Sciatic nerve (tissue), 2 donors: ENCODE measurements around the gene BCKDHB. TPM values are rescaled to one million over a fixed set of nuclear protein-coding genes. Genes with fewer than 3 reads are reported as not detected.

Experiments
- ATAC-seq: fragments of 200-7000 bp; cut with Tn5 transposase; one replicate; pipeline ENCODE4 v1.9.1; 2020; ENCODE audit warnings: mild to moderate bottlenecking, moderate library complexity
- DNase-seq: peaks from one replicate; pipeline ENCODE4 v3.0.0-alpha.2; 2020; ENCODE audit warnings: low spot score
- intact Hi-C: fragments of 100-400 bp; cut with DNase I; formaldehyde crosslinking; loops from one replicate; pipeline ENCODE4 v1.14.2; 2022
- total RNA-seq: library from RNA; stranded (reverse); fragmentation: NEBNext Ultra II Directional; extraction: Animal tissue kit (Norgen Biotek cat#: 25700); gene quantifications from one replicate; pipeline ENCODE4 v1.2.1, GENCODE V29; 2021
- donor health status: DM: no; HTN: no; CAD: no.
- donor health status: DM: no; HTN: no; CAD: no.

The BCKDHB gene
- total RNA-seq, 1 donor from 2014 or later: 25.0 TPM

- ATAC-seq (peak; percentile 38), DNase-seq (no peak)
- intact Hi-C loops: no loop called here
Measured at GRCh38 chr6:80144753-80145315, 38.4 kb downstream of the BCKDHB start.

GRCh38 chr6:80145509-80145908, 39.0 kb downstream of the BCKDHB start:
- DNase-seq (no peak), ATAC-seq (peak; percentile 55)
- intact Hi-C loops: no loop called here

GRCh38 chr6:80145921-80146320, 39.5 kb downstream of the BCKDHB start:
- intact Hi-C loops: no loop called here
- ATAC-seq: no peak

GRCh38 chr6:80148220-80148619, 41.7 kb downstream of the BCKDHB start:
- intact Hi-C loops: no loop called here
- ATAC-seq (no peak), DNase-seq (no peak)

More at GRCh38 chr6:80145921-80146320, 39.5 kb downstream of the BCKDHB start:
- DNase-seq: no peak

DNA sequence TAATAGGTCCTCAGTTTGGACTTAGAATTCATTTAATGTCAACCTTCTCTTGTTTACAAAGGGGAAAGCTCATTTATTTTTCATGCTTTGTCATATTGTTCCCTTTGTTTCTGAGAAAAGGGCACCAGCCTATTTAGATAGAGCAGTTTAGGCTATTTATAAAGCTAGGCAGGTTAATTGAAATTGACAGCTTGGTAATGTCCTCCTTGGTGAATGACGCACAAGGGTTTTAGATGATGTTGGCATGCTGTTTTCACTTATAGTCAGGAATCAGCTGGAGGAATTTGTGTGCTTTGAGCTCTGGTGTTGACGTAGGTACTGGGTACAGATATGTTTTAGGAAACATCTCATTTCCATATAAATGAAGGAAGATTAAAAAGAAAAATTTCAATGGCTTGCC, 45.2 kb downstream of the BCKDHB start:
- no peak for DNase-seq
- intact Hi-C loops: no loop called here
- no peak for ATAC-seq

DNA sequence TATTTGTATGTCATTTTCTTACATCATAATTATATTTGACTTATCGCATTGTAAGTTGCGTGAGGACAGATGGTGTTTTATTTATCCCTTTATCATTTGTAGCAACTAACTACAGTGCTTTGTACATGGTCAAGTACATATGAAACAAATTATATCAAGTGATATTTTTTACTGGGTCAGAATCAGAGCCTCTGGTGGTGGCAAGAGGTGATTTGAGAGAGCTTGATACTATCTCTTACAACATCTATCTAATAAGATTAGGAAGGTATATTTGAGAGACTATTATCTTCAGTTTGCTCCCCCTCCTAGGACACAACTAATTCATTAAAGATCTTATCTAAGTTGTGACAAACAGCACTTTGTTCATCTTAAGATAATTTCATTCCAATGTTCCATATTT, 47.7 kb downstream of the BCKDHB start:
- intact Hi-C loops: no loop called here
- DNase-seq: no peak
- ATAC-seq: no peak

DNA sequence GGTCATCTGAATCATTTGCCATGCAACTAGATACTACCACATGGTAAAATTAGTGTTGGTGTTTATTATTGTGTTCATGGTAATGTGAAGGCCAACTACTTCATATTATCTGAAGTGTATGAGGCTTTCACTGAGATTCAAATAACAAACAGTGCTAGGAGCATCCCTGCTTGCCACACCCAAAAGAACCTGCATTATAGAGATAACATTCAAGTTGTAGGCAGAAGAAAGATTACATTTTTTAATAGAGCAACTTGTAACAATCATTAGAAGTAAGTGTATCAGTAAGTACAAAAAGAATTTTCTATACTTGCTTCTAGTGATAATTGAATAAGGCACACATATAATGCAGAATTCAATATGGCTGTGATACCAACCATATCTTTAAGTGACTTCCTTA, 49.8 kb downstream of the BCKDHB start:
- ATAC-seq (no peak), DNase-seq (no peak)
- intact Hi-C loops: no loop called here

- DNase-seq: no peak
- intact Hi-C loops: no loop called here
- ATAC-seq: no peak
Measured at GRCh38 chr6:80158478-80158989, 52.1 kb downstream of the BCKDHB start.

- no peak for ATAC-seq
- intact Hi-C loops: no loop called here
- DNase-seq: no peak
Measured at GRCh38 chr6:80161434-80161833, 55.0 kb downstream of the BCKDHB start.

- DNase-seq: no peak
- ATAC-seq: no peak
- intact Hi-C loops: no loop called here
Measured at GRCh38 chr6:80163754-80164187, 57.3 kb downstream of the BCKDHB start.

DNA sequence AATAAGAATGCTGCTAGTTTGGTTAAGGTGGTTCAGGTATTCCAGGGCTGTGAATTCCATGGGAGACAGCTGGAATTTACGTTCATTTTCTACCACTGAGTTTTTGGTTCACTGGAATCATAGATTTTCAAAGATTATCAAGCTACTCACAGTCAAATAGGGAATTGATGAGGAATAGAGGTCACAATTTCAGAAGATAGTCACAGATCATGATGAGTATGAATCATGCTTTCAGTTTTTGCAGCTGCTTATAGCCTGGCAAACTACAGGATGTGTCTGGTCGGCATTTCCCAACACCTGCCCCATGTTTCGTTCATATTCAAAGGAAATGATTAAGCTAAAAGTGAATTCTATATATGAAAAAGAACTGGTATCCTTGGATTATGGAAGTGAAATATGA, 58.7 kb downstream of the BCKDHB start:
- ATAC-seq: no peak
- intact Hi-C loops: no loop called here
- DNase-seq: no peak

DNA sequence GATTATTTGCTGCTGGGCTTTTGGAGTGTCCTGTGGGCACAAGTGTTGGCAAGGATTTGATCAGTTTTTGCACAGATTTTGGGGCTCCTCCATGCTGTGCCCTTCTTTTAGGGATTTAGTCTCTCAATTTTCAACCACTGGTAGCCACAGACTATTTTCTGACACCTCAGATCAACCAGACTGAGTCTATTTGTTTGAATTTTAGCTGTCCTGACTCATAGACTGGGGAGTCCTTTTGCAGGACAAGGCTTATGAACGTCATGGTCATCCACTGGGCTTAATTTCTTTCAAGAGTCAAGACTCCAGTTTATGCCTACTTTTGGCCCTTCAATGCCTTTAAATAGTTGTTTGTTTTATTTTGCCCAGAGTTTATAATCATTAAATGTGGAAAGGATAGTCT, 59.3 kb downstream of the BCKDHB start:
- DNase-seq (no peak), ATAC-seq (no peak)
- intact Hi-C loops: no loop called here

- intact Hi-C loops: no loop called here
- no peak for ATAC-seq
- no peak for DNase-seq
Measured at GRCh38 chr6:80170433-80170832, 64.0 kb downstream of the BCKDHB start.

GRCh38 chr6:80173411-80173810, 66.9 kb downstream of the BCKDHB start:
- DNase-seq: no peak
- no peak for ATAC-seq
- intact Hi-C loops: no loop called here

GRCh38 chr6:80174900-80175572, 68.6 kb downstream of the BCKDHB start:
- ATAC-seq (no peak), DNase-seq (no peak)
- intact Hi-C loops: no loop called here

DNA sequence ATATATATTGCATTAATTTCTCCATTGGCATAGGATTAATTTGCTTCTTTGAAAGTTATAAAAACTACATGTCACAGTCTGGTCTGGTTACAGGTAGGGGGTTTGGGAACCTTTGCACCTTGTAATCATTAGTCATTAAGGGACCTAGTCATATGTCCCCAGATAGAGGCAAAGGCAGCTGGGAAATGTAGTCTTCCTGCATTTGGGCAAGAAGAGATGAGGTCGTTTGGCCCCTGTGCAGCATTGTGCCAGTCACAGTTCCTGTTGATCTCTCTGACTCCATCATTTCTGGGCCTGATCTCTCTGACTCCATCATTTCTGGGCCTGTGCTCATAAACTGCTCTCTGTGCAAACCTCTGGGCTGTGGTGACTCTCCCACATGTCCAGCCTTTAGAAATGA, 73.2 kb downstream of the BCKDHB start:
- DNase-seq (no peak), ATAC-seq (no peak)
- intact Hi-C loops: no loop called here

- intact Hi-C loops: no loop called here
- ATAC-seq: no peak
- no peak for DNase-seq
Measured at GRCh38 chr6:80181352-80182081, 75.0 kb downstream of the BCKDHB start.

- intact Hi-C loops: no loop called here
- no peak for DNase-seq
Measured at GRCh38 chr6:80182308-80182707, 75.8 kb downstream of the BCKDHB start.

GRCh38 chr6:80183019-80183795, 76.7 kb downstream of the BCKDHB start:
- DNase-seq: no peak
- ATAC-seq: no peak
- intact Hi-C loops: no loop called here

More at GRCh38 chr6:80182308-80182707, 75.8 kb downstream of the BCKDHB start:
- ATAC-seq: no peak
